ENCODE measurements around the gene CARMIL1. TPM values are rescaled to one million over a fixed set of nuclear protein-coding genes. Genes with fewer than 3 reads are reported as not detected.

Gene CARMIL1
- polyA plus RNA-seq, 1 of the 3 experiments (the other 2 are of a cell fraction) = 1.7 TPM

DNA sequence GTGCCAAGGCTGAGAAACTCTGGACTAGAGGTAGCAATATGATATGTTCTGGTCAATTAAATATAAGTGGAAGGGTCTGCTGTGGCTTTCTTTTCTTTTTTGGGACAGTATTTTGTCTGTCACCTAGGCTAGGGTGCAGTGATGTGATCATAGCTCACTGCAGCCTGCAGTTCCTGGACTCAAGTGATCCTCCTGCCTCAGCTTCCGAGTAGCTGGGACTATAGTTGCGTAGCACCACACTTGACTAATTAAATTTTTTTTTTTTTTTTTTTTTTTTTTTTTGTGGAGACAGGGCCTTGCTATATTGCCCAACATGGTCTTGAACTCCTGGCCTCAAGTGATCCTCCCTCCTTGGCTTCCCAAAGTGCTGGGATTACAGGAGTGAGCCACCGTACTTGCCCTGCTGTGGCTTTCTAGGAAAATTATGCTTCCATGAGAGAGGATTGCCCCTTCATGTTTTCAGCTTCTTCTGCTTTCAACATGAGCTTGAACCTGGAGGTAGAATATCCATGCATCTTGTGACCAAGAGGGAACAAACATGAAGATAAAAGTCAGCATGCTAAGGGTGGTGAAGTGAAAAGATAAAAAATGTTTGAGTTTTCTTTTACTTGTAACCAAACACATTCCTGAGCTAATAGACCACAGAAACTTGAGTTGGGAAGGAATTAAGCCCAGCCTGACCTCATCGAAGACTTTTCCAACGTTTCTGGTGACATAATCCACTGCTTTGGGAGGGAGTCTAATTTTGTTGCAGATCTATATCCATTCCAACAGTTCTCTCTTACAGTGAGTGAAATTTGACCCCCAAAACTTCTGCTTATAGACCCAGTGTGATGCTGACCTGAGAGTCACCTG lies 75.1 kb downstream of the CARMIL1 start:
- H3K27ac ChIP-seq (ENCODE audit: low read depth in 2 of 2, low read length in 1 of 2) = no peak overlapping the region
- H3K27me3 ChIP-seq (ENCODE audit: insufficient read depth) = no peaks in the 10 kb centered on the region
- ChIA-PET CTCF (no interaction called here), POLR2A (no interaction called here)
- WGBS (ENCODE audit: low lambda C conversion rate) = 87% methylated on average over 5 of the region's 5 CpGs
- no peaks in the 10 kb centered on the region for H3K9me3 ChIP-seq
- H4K20me1 ChIP-seq (ENCODE audit: insufficient read depth) = no peaks in the 10 kb centered on the region
- peaks cover 0 to 8% of the 10 kb centered on the region in 2 experiments; a peak in 3 of 4 replicates for H3K4me1 ChIP-seq (ENCODE audit: control insufficient read depth in 1 of 2, insufficient read depth in 2 of 2, low read depth in 1 of 2, low read length in 1 of 2)
- H3K4me2 ChIP-seq = no peak overlapping the region
- no peaks in the 10 kb centered on the region for H3F3A ChIP-seq (replicated peaks; ENCODE audit: insufficient read depth)
- no peaks in the 10 kb centered on the region for H3K36me3 ChIP-seq (replicated peaks in 1 of 2; ENCODE audit: control insufficient read depth in 1 of 2, insufficient read depth in 2 of 2, low read length in 1 of 2)
- no peak overlapping the region for H3K4me3 ChIP-seq (ENCODE audit: low read depth in 2 of 2, low read length in 1 of 2)
- TF ChIP-seq, protein P1, sequence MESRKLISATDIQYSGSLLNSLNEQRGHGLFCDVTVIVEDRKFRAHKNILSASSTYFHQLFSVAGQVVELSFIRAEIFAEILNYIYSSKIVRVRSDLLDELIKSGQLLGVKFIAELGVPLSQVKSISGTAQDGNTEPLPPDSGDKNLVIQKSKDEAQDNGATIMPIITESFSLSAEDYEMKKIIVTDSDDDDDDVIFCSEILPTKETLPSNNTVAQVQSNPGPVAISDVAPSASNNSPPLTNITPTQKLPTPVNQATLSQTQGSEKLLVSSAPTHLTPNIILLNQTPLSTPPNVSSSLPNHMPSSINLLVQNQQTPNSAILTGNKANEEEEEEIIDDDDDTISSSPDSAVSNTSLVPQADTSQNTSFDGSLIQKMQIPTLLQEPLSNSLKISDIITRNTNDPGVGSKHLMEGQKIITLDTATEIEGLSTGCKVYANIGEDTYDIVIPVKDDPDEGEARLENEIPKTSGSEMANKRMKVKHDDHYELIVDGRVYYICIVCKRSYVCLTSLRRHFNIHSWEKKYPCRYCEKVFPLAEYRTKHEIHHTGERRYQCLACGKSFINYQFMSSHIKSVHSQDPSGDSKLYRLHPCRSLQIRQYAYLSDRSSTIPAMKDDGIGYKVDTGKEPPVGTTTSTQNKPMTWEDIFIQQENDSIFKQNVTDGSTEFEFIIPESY (IDR thresholded peaks at IDR 0.05; ENCODE audit: borderline replicate concordance, low read depth) = no peak
- TF ChIP-seq SIN3A (IDR thresholded peaks at IDR 0.05; ENCODE audit: borderline replicate concordance, low read depth, low read length) = no peak
- no peak for TF ChIP-seq MXI1 (IDR thresholded peaks at IDR 0.05; ENCODE audit: low read depth, low read length)
- no peak for TF ChIP-seq EP300 (IDR thresholded peaks at IDR 0.05; ENCODE audit: borderline replicate concordance in 1 of 2, low read depth in 1 of 2, low read length in 1 of 2)
- no peak for TF ChIP-seq EZH2phosphoT487 (IDR thresholded peaks at IDR 0.05; ENCODE audit: borderline replicate concordance, low read depth)
- TF ChIP-seq JUND (IDR thresholded peaks at IDR 0.05) = no peak
- no peak for TF ChIP-seq RFX5 (IDR thresholded peaks at IDR 0.05; ENCODE audit: low read length)
- TF ChIP-seq, protein P2, sequence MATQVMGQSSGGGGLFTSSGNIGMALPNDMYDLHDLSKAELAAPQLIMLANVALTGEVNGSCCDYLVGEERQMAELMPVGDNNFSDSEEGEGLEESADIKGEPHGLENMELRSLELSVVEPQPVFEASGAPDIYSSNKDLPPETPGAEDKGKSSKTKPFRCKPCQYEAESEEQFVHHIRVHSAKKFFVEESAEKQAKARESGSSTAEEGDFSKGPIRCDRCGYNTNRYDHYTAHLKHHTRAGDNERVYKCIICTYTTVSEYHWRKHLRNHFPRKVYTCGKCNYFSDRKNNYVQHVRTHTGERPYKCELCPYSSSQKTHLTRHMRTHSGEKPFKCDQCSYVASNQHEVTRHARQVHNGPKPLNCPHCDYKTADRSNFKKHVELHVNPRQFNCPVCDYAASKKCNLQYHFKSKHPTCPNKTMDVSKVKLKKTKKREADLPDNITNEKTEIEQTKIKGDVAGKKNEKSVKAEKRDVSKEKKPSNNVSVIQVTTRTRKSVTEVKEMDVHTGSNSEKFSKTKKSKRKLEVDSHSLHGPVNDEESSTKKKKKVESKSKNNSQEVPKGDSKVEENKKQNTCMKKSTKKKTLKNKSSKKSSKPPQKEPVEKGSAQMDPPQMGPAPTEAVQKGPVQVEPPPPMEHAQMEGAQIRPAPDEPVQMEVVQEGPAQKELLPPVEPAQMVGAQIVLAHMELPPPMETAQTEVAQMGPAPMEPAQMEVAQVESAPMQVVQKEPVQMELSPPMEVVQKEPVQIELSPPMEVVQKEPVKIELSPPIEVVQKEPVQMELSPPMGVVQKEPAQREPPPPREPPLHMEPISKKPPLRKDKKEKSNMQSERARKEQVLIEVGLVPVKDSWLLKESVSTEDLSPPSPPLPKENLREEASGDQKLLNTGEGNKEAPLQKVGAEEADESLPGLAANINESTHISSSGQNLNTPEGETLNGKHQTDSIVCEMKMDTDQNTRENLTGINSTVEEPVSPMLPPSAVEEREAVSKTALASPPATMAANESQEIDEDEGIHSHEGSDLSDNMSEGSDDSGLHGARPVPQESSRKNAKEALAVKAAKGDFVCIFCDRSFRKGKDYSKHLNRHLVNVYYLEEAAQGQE (IDR thresholded peaks at IDR 0.05; ENCODE audit: low read depth, low read length) = no peak
- no peak for TF ChIP-seq POLR2AphosphoS5 (IDR thresholded peaks at IDR 0.05; ENCODE audit: low read depth, low read length)
- TF ChIP-seq TCF12 (IDR thresholded peaks at IDR 0.05) = no peak
- TF ChIP-seq, protein P3, sequence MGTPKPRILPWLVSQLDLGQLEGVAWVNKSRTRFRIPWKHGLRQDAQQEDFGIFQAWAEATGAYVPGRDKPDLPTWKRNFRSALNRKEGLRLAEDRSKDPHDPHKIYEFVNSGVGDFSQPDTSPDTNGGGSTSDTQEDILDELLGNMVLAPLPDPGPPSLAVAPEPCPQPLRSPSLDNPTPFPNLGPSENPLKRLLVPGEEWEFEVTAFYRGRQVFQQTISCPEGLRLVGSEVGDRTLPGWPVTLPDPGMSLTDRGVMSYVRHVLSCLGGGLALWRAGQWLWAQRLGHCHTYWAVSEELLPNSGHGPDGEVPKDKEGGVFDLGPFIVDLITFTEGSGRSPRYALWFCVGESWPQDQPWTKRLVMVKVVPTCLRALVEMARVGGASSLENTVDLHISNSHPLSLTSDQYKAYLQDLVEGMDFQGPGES (IDR thresholded peaks at IDR 0.05; ENCODE audit: low read depth, low read length) = no peak
- TF ChIP-seq FOXJ3 (CRISPR knock-in tag; IDR thresholded peaks at IDR 0.05) = no peak
- H2AFZ ChIP-seq (ENCODE audit: low read depth) = no peak overlapping the region
- no peaks in the 10 kb centered on the region for H3K9me2 ChIP-seq
- H3K79me2 ChIP-seq (ENCODE audit: insufficient read depth) = no peaks in the 10 kb centered on the region
- no peak overlapping the region for H3K9ac ChIP-seq
- no peak for DNase-seq
